Ovary (tissue), 10 donors: ENCODE measurements around the gene PTPRA. TPM values are rescaled to one million over a fixed set of nuclear protein-coding genes. Genes with fewer than 3 reads are reported as not detected.
A peak's percentile ranks its signal among the peaks of the same experiment; 100 is the strongest.
"Not testable (repeated sequence)": the region's sequence is repeated elsewhere in the genome, so short reads cannot be mapped to it uniquely, and the experiment has no call there.

Experiments
- DNase-seq, 5 donors: peaks; one replicate each; pipeline ENCODE4 v3.0.0-alpha.2; 2019 to 2020
- H3K27ac ChIP-seq, 2 donors: fragments of 200-600 bp; one replicate each; pipeline versions ENCODE4 v1.5.1 to v1.8.0; 2019 to 2022
- H3K27me3 ChIP-seq: fragments of 200-600 bp; one replicate; pipeline ENCODE4 v1.8.0; 2022
- H3K36me3 ChIP-seq: fragments of 200-600 bp; sonication (generic); one replicate; pipeline ENCODE4 v1.5.1; 2019
- H3K4me1 ChIP-seq: one replicate; pipeline ENCODE4 v1.8.1; 2013; ENCODE audit warnings: mild to moderate bottlenecking, moderate library complexity; ENCODE audit not compliant: insufficient read depth
- H3K4me3 ChIP-seq: fragments of 200-600 bp; sonication (generic); one replicate; pipeline ENCODE4 v1.5.1; 2017
- H3K9me3 ChIP-seq, 2 donors: fragments of 200-600 bp in 1 of 2; sonication (generic) in 1 of 2; one replicate each; pipeline versions ENCODE4 v1.5.1 to v1.8.1; 2013 to 2019; ENCODE audit warnings: mild to moderate bottlenecking in 1 of 2, moderate library complexity in 1 of 2
- CTCF ChIP-seq, 3 donors: fragments of 450-650 bp in 2 of 3; fragments of 200-600 bp in 1 of 3; IDR thresholded peaks; one replicate each; pipeline versions ENCODE4 v1.5.1 to v1.8.0; 2016 to 2022; ENCODE audit warnings: antibody characterized with exemption in 3 of 3, mild to moderate bottlenecking in 1 of 3
- EP300 ChIP-seq: sonication (generic); formaldehyde crosslinking; IDR thresholded peaks from one replicate; pipeline ENCODE4 v1.6.1; 2017; ENCODE audit warnings: antibody characterized with exemption
- POLR2A ChIP-seq: fragments of 450-650 bp; IDR thresholded peaks from one replicate; pipeline ENCODE4 v1.6.1; 2017; ENCODE audit warnings: antibody characterized with exemption, mild to moderate bottlenecking, moderate library complexity
- WGBS, 3 donors: extraction: QIAGEN DNeasy Blood & Tissue Kit in 1 of 3; methylation state at CpG; one replicate each; pipeline versions ENCODE4 v1.1.5 to v1.1.7; 2013 to 2017; 5-methylcytosine and 5-hydroxymethylcytosine counted together
- intact Hi-C, 4 donors: fragments of 100-400 bp; cut with DNase I; formaldehyde crosslinking; loops; one replicate each; pipeline versions ENCODE4 v1.11.0 to v1.15.1; 2022 to 2023
- long read RNA-seq, 3 donors: library from polyadenylated mRNA in 2 of 3; unstranded in 2 of 3; transcript quantifications; one replicate each; pipeline ENCODE4 v2.0.0 and lab custom pipeline, GENCODE V29; 2021 to 2026
- polyA plus RNA-seq, 2 donors: library from polyadenylated mRNA; stranded (reverse); fragments of 200-250 nt in 1 of 2; fragments of 350-450 nt in 1 of 2; fragmentation: Illumina TruSeq in 1 of 2; extraction: RNeasy Lipid Tissue Mini Kit (QIAGEN cat#74804) in 1 of 2; gene quantifications; one replicate each; pipeline ENCODE4 v1.2.3, GENCODE V29; 2013 to 2014
- total RNA-seq, 7 donors: library from RNA; depleted of rRNA in 2 of 7; stranded (reverse); fragments of >200 nt in 2 of 7; fragmentation: NEBNext Ultra II Directional in 3 of 7; extraction: Animal tissue kit (Norgen Biotek cat#: 25700) in 3 of 7; gene quantifications; one replicate each; pipeline versions ENCODE4 v1.1.0 to v1.2.4, GENCODE V29; 2016 to 2023
- donor health status: DM: no; HTN: no; CAD: no; lungs with moderate emphysema.
- donor health status: DM: no; HTN: no; CAD: no.
- donor health status: Bipolar disorder and iron deficiency.
- donor health status: DM: yes; HTN: yes; CAD: no.
- donor health status: DM: no; HTN: no; CAD: no.
- donor health status: DM: yes; HTN: yes; CAD: no.

Gene PTPRA
- total RNA-seq (10 to 100 TPM; 40.7 to 78.7 (median 71.8) TPM), polyA plus RNA-seq (100 to 1,000 TPM in 1 of 2 donors, 10 to 100 TPM in 1; 43.3 to 178 TPM)
- long read RNA-seq, donor 1, transcript PTPRA-201 (23 exons, 3,725 nt): major isoform, 24 of 72 reads
- long read RNA-seq, donor 1, partial matches to known transcripts: 10 of 72 reads
- long read RNA-seq, donor 1, other reads (novel, unspliced or antisense): 36 of 72 reads
- long read RNA-seq, donor 2, transcript PTPRA-201 (23 exons, 3,725 nt): major isoform, 7 of 13 reads
- long read RNA-seq, donor 2, partial matches to known transcripts: 5 of 13 reads
- long read RNA-seq, donor 2, other reads (novel, unspliced or antisense): 0 of 13 reads
- long read RNA-seq, donor 3, transcript PTPRA-201 (23 exons, 3,725 nt): major isoform, 134 of 242 reads
- long read RNA-seq, donor 3, transcript PTPRA-205 (24 exons, 3,337 nt): minor isoform, 6 of 242 reads
- long read RNA-seq, donor 3, partial matches to known transcripts: 15 of 242 reads
- long read RNA-seq, donor 3, other reads (novel, unspliced or antisense): 85 of 242 reads

GRCh38 chr20:2873010-2873746 lies at the start of gene PTPRA:
TSS of gene PTPRA (plus strand) at chr20:2873481. CDS start at chr20:2964278, 90,797 bp downstream.
- Histone ChIP-seq H3K36me3 (no peaks in the 10 kb centered on the region), H3K4me1 (peaks cover 5% of the 10 kb centered on the region), H3K9me3 (no peaks in the 10 kb centered on the region), H3K27me3 (no peaks in the 10 kb centered on the region), H3K27ac (peak within 1 kb of the TSS; percentile 49 to 56), H3K4me3 (peak within 1 kb of the TSS; percentile 79)
- WGBS, 3 donors: 0 to 1% (median 0%) methylated on average over 26 to 81 of the region's 83 CpGs
- DNase-seq: peak; percentile 88 to 94 (median 91)
- TF ChIP-seq EP300 (no peak), POLR2A (peak; percentile 77)
- intact Hi-C loops: no loop called here

- peaks cover 6% of the 10 kb centered on the region for H3K4me1 ChIP-seq
- H3K9me3 ChIP-seq: no peaks in the 10 kb centered on the region
- no peaks in the 10 kb centered on the region for H3K27me3 ChIP-seq
- H3K4me3 ChIP-seq: no peak overlapping the region
- H3K36me3 ChIP-seq: no peaks in the 10 kb centered on the region
- 91 to 96% (median 95%) methylated on average over 2 of the region's 2 CpGs for WGBS, 3 donors
- intact Hi-C loops: no loop called here
- DNase-seq: no peak
- no peak for TF ChIP-seq CTCF (IDR thresholded peaks at IDR 0.05)
- no peak for TF ChIP-seq EP300
- no peak for TF ChIP-seq POLR2A
- H3K27ac ChIP-seq: no peak overlapping the region
These were observed 47.5 kb upstream of the PTPRA start for GRCh38 chr20:2825761-2826160.

GRCh38 chr20:2826655-2827054 lies 46.6 kb upstream of the PTPRA start:
- DNase-seq: no peak
- H3K27me3 ChIP-seq: no peaks in the 10 kb centered on the region
- no peak overlapping the region for H3K27ac ChIP-seq
- no peaks in the 10 kb centered on the region for H3K9me3 ChIP-seq
- WGBS, 3 donors: 82 to 87% (median 86%) methylated on average over 4 of the region's 4 CpGs
- TF ChIP-seq CTCF (IDR thresholded peaks at IDR 0.05) (no peak), EP300 (no peak), POLR2A (no peak)
- intact Hi-C loops: no loop called here
- peaks cover 2% of the 10 kb centered on the region for H3K4me1 ChIP-seq
- no peaks in the 10 kb centered on the region for H3K36me3 ChIP-seq
- H3K4me3 ChIP-seq: no peak overlapping the region

- 77 to 80% (median 78%) methylated on average over 6 of the region's 6 CpGs for WGBS, 3 donors
- intact Hi-C loops: no loop called here
- Histone ChIP-seq H3K27me3 (no peaks in the 10 kb centered on the region), H3K27ac (no peak overlapping the region), H3K4me3 (no peak overlapping the region), H3K4me1 (no peaks in the 10 kb centered on the region), H3K9me3 (no peaks in the 10 kb centered on the region), H3K36me3 (no peaks in the 10 kb centered on the region)
- no peak for DNase-seq
- TF ChIP-seq CTCF (IDR thresholded peaks at IDR 0.05) (no peak), EP300 (no peak), POLR2A (no peak)
These were observed 43.9 kb upstream of the PTPRA start for GRCh38 chr20:2829376-2829775.

GRCh38 chr20:2831206-2831605 lies 42.1 kb upstream of the PTPRA start:
- H3K27ac ChIP-seq, intact Hi-C loops, H3K9me3 ChIP-seq, H3K27me3 ChIP-seq, H3K36me3 ChIP-seq, DNase-seq, H3K4me3 ChIP-seq, H3K4me1 ChIP-seq: not testable (repeated sequence)
- WGBS, 3 donors: 61 to 79% (median 75%) methylated on average over 7 of the region's 7 CpGs
